WTC11 (cell line): ENCODE results near the gene MAGEF1. TPM values are rescaled to one million over a fixed set of nuclear protein-coding genes. Genes with fewer than 3 reads are reported as not detected.

Experiments
- ATAC-seq: fragments of 200-7000 bp; cut with Tn5 transposase; 2 replicates; pipeline ENCODE4 v1.10.0; 2021; ENCODE audit warnings: mild to moderate bottlenecking, moderate library complexity
- CTCF ChIA-PET: fragments of 300-600 bp; sonication (Branson Sonifier 250); formaldehyde crosslinking; loops from one replicate; lab custom pipeline; 2021; ENCODE audit warnings: antibody characterized with exemption; lab: Charles Lee
- POLR2A ChIA-PET: fragments of 350-600 bp; sonication (Branson Sonifier 250); formaldehyde crosslinking; loops from one replicate; lab custom pipeline; 2021; ENCODE audit warnings: antibody characterized with exemption; lab: Charles Lee
- DNase-seq: peaks from one replicate; pipeline ENCODE4 v3.0.0; 2021; ENCODE audit warnings: low spot score
- H3K27ac Mint-ChIP-seq: 2 replicates; pipeline ENCODE4 v1.8.0; 2021; ENCODE audit warnings: mixed read lengths
- H3K27me3 Mint-ChIP-seq: 2 replicates; pipeline ENCODE4 v1.8.0; 2021; ENCODE audit warnings: low read depth, mild to moderate bottlenecking, moderate library complexity, mixed read lengths
- H3K36me3 Mint-ChIP-seq: 2 replicates; pipeline ENCODE4 v1.8.0; 2021; ENCODE audit warnings: mixed read lengths
- H3K4me1 Mint-ChIP-seq: 2 replicates; pipeline ENCODE4 v1.8.0; 2022; ENCODE audit warnings: mixed read lengths
- H3K4me3 Mint-ChIP-seq: 2 replicates; pipeline ENCODE4 v1.8.0; 2021; ENCODE audit warnings: mild to moderate bottlenecking, moderate library complexity, mixed read lengths
- H3K9me3 Mint-ChIP-seq: 2 replicates; pipeline ENCODE4 v1.8.0; 2021; ENCODE audit warnings: mixed read lengths
- CREB1 ChIP-seq: sonication (generic); formaldehyde crosslinking; IDR thresholded peaks from 2 replicates; pipeline ENCODE4 v1.8.0; 2023; ENCODE audit warnings: mild to moderate bottlenecking, missing genetic modification reagents
- CREM ChIP-seq: sonication (generic); formaldehyde crosslinking; IDR thresholded peaks from 2 replicates; pipeline ENCODE4 v1.8.1; 2022; ENCODE audit warnings: mild to moderate bottlenecking, missing genetic modification reagents, moderate library complexity
- ETV6 ChIP-seq: sonication (generic); formaldehyde crosslinking; IDR thresholded peaks from 2 replicates; pipeline ENCODE4 v1.8.1; 2022; ENCODE audit warnings: mild to moderate bottlenecking, missing genetic modification reagents
- GRHL2 ChIP-seq: fragments of 250-450 bp; sonication (Bioruptor Pico); IDR thresholded peaks from 2 replicates; pipeline ENCODE4 v1.8.0; 2022; ENCODE audit warnings: mild to moderate bottlenecking, moderate library complexity; ENCODE audit not compliant: insufficient replicate concordance, severe bottlenecking
- GTF2I ChIP-seq: fragments of 250-450 bp; sonication (Bioruptor Pico); conservative IDR thresholded peaks from 2 replicates; pipeline ENCODE4 v1.4.0; 2021; ENCODE audit warnings: mild to moderate bottlenecking
- MYBL2 ChIP-seq: sonication (generic); formaldehyde crosslinking; IDR thresholded peaks from 2 replicates; pipeline ENCODE4 v1.8.1; 2023; ENCODE audit warnings: mild to moderate bottlenecking, moderate library complexity, missing genetic modification reagents
- NFE2L1 ChIP-seq: sonication (generic); formaldehyde crosslinking; IDR thresholded peaks from 2 replicates; pipeline ENCODE4 v1.8.1; 2023; ENCODE audit warnings: missing genetic modification reagents
- NR2C2 ChIP-seq: sonication (generic); formaldehyde crosslinking; IDR thresholded peaks from 2 replicates; pipeline ENCODE4 v1.8.0; 2022; ENCODE audit warnings: mild to moderate bottlenecking, missing genetic modification reagents
- SOX15 ChIP-seq: fragments of 250-450 bp; sonication (Bioruptor Pico); IDR thresholded peaks from 2 replicates; pipeline ENCODE4 v1.9.0; 2021; ENCODE audit warnings: mild to moderate bottlenecking
- ZNF138 ChIP-seq: sonication (generic); formaldehyde crosslinking; conservative IDR thresholded peaks from 2 replicates; pipeline ENCODE4 v1.8.1; 2022; ENCODE audit warnings: mild to moderate bottlenecking, moderate library complexity, missing genetic modification reagents
- ZNF219 ChIP-seq: sonication (generic); formaldehyde crosslinking; IDR thresholded peaks from 2 replicates; pipeline ENCODE4 v1.8.0; 2023; ENCODE audit warnings: missing genetic modification reagents, mild to moderate bottlenecking, borderline replicate concordance
- ZNF232 ChIP-seq: sonication (generic); formaldehyde crosslinking; IDR thresholded peaks from 2 replicates; pipeline ENCODE4 v1.8.0; 2022; ENCODE audit warnings: mild to moderate bottlenecking, missing genetic modification reagents
- ZNF317 ChIP-seq: sonication (generic); formaldehyde crosslinking; IDR thresholded peaks from 2 replicates; pipeline ENCODE4 v1.8.1; 2023; ENCODE audit warnings: low read depth, mild to moderate bottlenecking, moderate library complexity, missing genetic modification reagents, borderline replicate concordance
- total RNA-seq: library from RNA; stranded (reverse); gene quantifications from 3 replicates; pipeline ENCODE4 v1.2.3, GENCODE V29; 2021
- TF ChIP-seq, protein P1 (sequence below): sonication (generic); formaldehyde crosslinking; IDR thresholded peaks from 2 replicates; pipeline ENCODE4 v1.8.1; 2022; ENCODE audit warnings: missing genetic modification reagents, borderline replicate concordance
- TF ChIP-seq, protein P2 (sequence below): fragments of 250-450 bp; sonication (Bioruptor Pico); IDR thresholded peaks from 2 replicates; pipeline ENCODE4 v1.9.0; 2021; ENCODE audit warnings: mild to moderate bottlenecking
- TF ChIP-seq, protein P3 (sequence below): sonication (generic); formaldehyde crosslinking; IDR thresholded peaks from 2 replicates; pipeline ENCODE4 v1.8.1; 2022; ENCODE audit warnings: mild to moderate bottlenecking, moderate library complexity, missing genetic modification reagents
- TF ChIP-seq, protein P4 (sequence below): fragments of 250-450 bp; sonication (Bioruptor Pico); IDR thresholded peaks from 2 replicates; pipeline ENCODE4 v2.1.2; 2022; ENCODE audit warnings: mild to moderate bottlenecking, moderate library complexity
- TF ChIP-seq, protein P5 (sequence below): sonication (generic); formaldehyde crosslinking; IDR thresholded peaks from 2 replicates; pipeline ENCODE4 v1.8.0; 2023; ENCODE audit warnings: missing genetic modification reagents, mild to moderate bottlenecking, borderline replicate concordance

The MAGEF1 gene
- total RNA-seq, 1 experiment from 2014 or later: 72.9 TPM

DNA sequence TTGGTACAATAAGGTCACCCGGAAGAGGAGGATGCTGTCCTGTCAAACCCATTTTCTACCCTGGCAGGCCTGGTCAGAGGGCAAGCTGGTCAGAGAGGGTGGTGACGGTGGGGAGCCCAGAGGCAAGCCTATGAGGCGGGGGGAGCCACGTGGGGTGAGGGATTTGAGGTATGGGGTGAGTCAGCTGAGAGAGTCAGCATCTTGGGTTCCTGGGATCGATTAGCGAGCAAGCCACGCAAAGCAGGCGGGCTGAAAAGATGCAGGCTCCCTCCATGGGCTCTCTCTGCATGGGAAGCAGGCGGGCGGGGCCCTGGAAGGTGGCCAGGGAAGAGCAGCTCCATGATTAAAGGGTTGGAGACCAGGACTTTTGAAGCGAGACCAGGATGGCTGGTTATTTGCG, 48.1 kb downstream of the MAGEF1 start:
- ChIA-PET CTCF (interaction anchor here (1.6 kb wide), 1 partner anchor 58 kb away, joined by 5 read pairs; no protein-coding TSS in a partner anchor), POLR2A (no interaction called here)
- no peaks in the 10 kb centered on the region for H3K36me3 Mint-ChIP-seq
- H3K27ac Mint-ChIP-seq: no peak overlapping the region
- no peaks in the 10 kb centered on the region for H3K9me3 Mint-ChIP-seq
- DNase-seq (no peak), ATAC-seq (no peak)
- TF ChIP-seq, protein P1, sequence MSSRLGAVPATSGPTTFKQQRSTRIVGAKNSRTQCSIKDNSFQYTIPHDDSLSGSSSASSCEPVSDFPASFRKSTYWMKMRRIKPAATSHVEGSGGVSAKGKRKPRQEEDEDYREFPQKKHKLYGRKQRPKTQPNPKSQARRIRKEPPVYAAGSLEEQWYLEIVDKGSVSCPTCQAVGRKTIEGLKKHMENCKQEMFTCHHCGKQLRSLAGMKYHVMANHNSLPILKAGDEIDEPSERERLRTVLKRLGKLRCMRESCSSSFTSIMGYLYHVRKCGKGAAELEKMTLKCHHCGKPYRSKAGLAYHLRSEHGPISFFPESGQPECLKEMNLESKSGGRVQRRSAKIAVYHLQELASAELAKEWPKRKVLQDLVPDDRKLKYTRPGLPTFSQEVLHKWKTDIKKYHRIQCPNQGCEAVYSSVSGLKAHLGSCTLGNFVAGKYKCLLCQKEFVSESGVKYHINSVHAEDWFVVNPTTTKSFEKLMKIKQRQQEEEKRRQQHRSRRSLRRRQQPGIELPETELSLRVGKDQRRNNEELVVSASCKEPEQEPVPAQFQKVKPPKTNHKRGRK (CRISPR knock-in tag): no peak
- TF ChIP-seq CREB1 (CRISPR knock-in tag): no peak
- no peak for TF ChIP-seq MYBL2
- H3K4me1 Mint-ChIP-seq: peaks cover 44% of the 10 kb centered on the region
- no peak overlapping the region for H3K4me3 Mint-ChIP-seq
- H3K27me3 Mint-ChIP-seq: no peaks in the 10 kb centered on the region; the same call in 1 of the 2 replicates

DNA sequence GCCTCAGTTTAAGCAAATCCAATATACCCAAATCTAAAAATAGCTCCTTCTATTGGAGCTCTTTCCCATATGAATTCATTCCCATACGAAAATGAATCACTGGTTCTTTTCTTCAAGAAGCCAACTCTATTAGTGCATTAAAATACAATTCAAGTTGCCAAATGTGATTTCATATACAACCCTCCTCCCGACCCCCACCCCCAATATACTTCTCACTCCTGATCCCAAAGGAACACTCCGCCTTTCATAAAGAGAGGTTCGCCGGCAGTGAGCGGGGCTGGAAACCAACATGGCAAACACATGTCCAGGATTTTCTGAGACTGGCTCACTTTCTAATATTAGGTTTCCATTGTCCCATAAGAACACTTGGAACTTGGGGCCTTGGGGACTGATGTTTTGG, 48.5 kb downstream of the MAGEF1 start:
- POLR2A ChIA-PET: no interaction called here
- no peaks in the 10 kb centered on the region for H3K9me3 Mint-ChIP-seq
- no peak overlapping the region for H3K4me3 Mint-ChIP-seq
- no peaks in the 10 kb centered on the region; the same call in 1 of the 2 replicates for H3K27me3 Mint-ChIP-seq
- no peaks in the 10 kb centered on the region for H3K36me3 Mint-ChIP-seq
- CTCF ChIA-PET: interaction anchor here (1.2 to 1.6 kb wide), 2 partner anchors 57 to 105 kb away, joined by 3 to 5 read pairs; no protein-coding TSS in a partner anchor
- DNase-seq: no peak
- TF ChIP-seq CREM (CRISPR knock-in tag) (no peak), ETV6 (CRISPR knock-in tag) (no peak), NR2C2 (no peak), ZNF138 (CRISPR knock-in tag) (no peak), ZNF219 (CRISPR knock-in tag) (no peak), GTF2I (CRISPR knock-in tag) (no peak), ZNF232 (no peak), SOX15 (CRISPR knock-in tag) (no peak), GRHL2 (no peak), ZNF317 (CRISPR knock-in tag) (no peak), NFE2L1 (no peak)
- TF ChIP-seq, protein P2, sequence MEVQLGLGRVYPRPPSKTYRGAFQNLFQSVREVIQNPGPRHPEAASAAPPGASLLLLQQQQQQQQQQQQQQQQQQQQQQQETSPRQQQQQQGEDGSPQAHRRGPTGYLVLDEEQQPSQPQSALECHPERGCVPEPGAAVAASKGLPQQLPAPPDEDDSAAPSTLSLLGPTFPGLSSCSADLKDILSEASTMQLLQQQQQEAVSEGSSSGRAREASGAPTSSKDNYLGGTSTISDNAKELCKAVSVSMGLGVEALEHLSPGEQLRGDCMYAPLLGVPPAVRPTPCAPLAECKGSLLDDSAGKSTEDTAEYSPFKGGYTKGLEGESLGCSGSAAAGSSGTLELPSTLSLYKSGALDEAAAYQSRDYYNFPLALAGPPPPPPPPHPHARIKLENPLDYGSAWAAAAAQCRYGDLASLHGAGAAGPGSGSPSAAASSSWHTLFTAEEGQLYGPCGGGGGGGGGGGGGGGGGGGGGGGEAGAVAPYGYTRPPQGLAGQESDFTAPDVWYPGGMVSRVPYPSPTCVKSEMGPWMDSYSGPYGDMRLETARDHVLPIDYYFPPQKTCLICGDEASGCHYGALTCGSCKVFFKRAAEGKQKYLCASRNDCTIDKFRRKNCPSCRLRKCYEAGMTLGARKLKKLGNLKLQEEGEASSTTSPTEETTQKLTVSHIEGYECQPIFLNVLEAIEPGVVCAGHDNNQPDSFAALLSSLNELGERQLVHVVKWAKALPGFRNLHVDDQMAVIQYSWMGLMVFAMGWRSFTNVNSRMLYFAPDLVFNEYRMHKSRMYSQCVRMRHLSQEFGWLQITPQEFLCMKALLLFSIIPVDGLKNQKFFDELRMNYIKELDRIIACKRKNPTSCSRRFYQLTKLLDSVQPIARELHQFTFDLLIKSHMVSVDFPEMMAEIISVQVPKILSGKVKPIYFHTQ: no peak
- TF ChIP-seq, protein P3, sequence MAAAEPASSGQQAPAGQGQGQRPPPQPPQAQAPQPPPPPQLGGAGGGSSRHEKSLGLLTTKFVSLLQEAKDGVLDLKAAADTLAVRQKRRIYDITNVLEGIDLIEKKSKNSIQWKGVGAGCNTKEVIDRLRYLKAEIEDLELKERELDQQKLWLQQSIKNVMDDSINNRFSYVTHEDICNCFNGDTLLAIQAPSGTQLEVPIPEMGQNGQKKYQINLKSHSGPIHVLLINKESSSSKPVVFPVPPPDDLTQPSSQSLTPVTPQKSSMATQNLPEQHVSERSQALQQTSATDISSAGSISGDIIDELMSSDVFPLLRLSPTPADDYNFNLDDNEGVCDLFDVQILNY: no peak
- TF ChIP-seq, protein P4, sequence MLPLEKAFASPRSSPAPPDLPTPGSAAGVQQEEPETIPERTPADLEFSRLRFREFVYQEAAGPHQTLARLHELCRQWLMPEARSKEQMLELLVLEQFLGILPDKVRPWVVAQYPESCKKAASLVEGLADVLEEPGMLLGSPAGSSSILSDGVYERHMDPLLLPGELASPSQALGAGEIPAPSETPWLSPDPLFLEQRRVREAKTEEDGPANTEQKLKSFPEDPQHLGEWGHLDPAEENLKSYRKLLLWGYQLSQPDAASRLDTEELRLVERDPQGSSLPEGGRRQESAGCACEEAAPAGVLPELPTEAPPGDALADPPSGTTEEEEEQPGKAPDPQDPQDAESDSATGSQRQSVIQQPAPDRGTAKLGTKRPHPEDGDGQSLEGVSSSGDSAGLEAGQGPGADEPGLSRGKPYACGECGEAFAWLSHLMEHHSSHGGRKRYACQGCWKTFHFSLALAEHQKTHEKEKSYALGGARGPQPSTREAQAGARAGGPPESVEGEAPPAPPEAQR (CRISPR knock-in tag): no peak
- TF ChIP-seq, protein P5, sequence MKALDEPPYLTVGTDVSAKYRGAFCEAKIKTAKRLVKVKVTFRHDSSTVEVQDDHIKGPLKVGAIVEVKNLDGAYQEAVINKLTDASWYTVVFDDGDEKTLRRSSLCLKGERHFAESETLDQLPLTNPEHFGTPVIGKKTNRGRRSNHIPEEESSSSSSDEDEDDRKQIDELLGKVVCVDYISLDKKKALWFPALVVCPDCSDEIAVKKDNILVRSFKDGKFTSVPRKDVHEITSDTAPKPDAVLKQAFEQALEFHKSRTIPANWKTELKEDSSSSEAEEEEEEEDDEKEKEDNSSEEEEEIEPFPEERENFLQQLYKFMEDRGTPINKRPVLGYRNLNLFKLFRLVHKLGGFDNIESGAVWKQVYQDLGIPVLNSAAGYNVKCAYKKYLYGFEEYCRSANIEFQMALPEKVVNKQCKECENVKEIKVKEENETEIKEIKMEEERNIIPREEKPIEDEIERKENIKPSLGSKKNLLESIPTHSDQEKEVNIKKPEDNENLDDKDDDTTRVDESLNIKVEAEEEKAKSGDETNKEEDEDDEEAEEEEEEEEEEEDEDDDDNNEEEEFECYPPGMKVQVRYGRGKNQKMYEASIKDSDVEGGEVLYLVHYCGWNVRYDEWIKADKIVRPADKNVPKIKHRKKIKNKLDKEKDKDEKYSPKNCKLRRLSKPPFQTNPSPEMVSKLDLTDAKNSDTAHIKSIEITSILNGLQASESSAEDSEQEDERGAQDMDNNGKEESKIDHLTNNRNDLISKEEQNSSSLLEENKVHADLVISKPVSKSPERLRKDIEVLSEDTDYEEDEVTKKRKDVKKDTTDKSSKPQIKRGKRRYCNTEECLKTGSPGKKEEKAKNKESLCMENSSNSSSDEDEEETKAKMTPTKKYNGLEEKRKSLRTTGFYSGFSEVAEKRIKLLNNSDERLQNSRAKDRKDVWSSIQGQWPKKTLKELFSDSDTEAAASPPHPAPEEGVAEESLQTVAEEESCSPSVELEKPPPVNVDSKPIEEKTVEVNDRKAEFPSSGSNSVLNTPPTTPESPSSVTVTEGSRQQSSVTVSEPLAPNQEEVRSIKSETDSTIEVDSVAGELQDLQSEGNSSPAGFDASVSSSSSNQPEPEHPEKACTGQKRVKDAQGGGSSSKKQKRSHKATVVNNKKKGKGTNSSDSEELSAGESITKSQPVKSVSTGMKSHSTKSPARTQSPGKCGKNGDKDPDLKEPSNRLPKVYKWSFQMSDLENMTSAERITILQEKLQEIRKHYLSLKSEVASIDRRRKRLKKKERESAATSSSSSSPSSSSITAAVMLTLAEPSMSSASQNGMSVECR: no peak
- H3K27ac Mint-ChIP-seq: no peak overlapping the region
- peaks cover 48% of the 10 kb centered on the region for H3K4me1 Mint-ChIP-seq
- ATAC-seq: no peak
